A549 treated with CpdA at 1 μM for 4 hours (cell line): Measurements from ENCODE around the gene CTR9. TPM values are rescaled to one million over a fixed set of nuclear protein-coding genes. Genes with fewer than 3 reads are reported as not detected.

ENCODE experiments used
- total RNA-seq: library from RNA; stranded (reverse); fragments of 200-300 nt; extraction: Qiagen RNA extraction; gene quantifications from 5 replicates; pipeline ENCODE4 v1.2.3, GENCODE V29; 2022; ENCODE audit warnings: low read depth

The CTR9 gene
- total RNA-seq = 21.9 to 29.6 TPM (median 24.2 TPM) in 5 replicates

GRCh38 chr11:10750838-10751580 lies at the start of gene CTR9:
Gene CTR9 (plus strand): TSS chr11:10751246. CDS start chr11:10751413, 167 bp downstream.

GRCh38 chr11:10808553-10809372 lies 57.7 kb downstream of the CTR9 start, which contains the start of gene EIF4G2:
Gene EIF4G2 (minus strand): TSS chr11:10808926.

Other genes with a start within 250 kb of the CTR9 start
- 17.1 to 21.8 TPM (median 20.0 TPM) in 5 replicates for gene RNF141, start 210.1 kb upstream of the CTR9 start, total RNA-seq
- gene LYVE1, start 182.6 kb upstream of the CTR9 start, total RNA-seq = 0.05 to 0.07 TPM (median 0.06 TPM) in 3 of 5 replicates, not detected in the others
- 0.01 to 0.05 TPM (median 0.02 TPM) in 5 replicates for gene IRAG1, start 57.5 kb upstream of the CTR9 start, total RNA-seq
- gene EIF4G2, start 57.7 kb downstream of the CTR9 start, total RNA-seq = 586 to 1,072 TPM (median 642 TPM) in 5 replicates
- gene ZBED5, start 106.8 kb downstream of the CTR9 start, total RNA-seq = 29.5 to 38.1 TPM (median 36.6 TPM) in 5 replicates